ENCODE measurements around the gene RNU5D-1. TPM values are rescaled to one million over a fixed set of nuclear protein-coding genes. Genes with fewer than 3 reads are reported as not detected.

Gene RNU5D-1
- total and polyA plus RNA-seq, 10 of the 15 experiments (the other 5 are each of a cell fraction or from before 2014, with no cell fraction given): not detected

- TF ChIP-seq REST (IDR thresholded peaks at IDR 0.05; ENCODE audit: low read depth, low read length) (no peak), E4F1 (IDR thresholded peaks at IDR 0.05; ENCODE audit: borderline replicate concordance, partially characterized antibody) (no peak), CHD4 (IDR thresholded peaks at IDR 0.05) (no peak)
Observed at GRCh38 chr1:44778705-44779576, 48.0 kb upstream of the RNU5D-1 start (continued).
